Lower lobe of right lung (tissue), 2 donors: ENCODE data around the gene PUS1. TPM values are rescaled to one million over a fixed set of nuclear protein-coding genes. Genes with fewer than 3 reads are reported as not detected.
"Not testable (repeated sequence)": the region's sequence is repeated elsewhere in the genome, so short reads cannot be mapped to it uniquely, and the experiment has no call there.

Experiments used
- ATAC-seq, 2 donors: fragments of 200-7000 bp; cut with Tn5 transposase; one replicate each; pipeline ENCODE4 v1.9.1; 2020 to 2022; ENCODE audit warnings: mild to moderate bottlenecking in 2 of 2, moderate library complexity in 2 of 2
- DNase-seq: peaks from one replicate; pipeline ENCODE4 v3.0.0-alpha.2; 2020
- H3K27ac ChIP-seq: fragments of 200-600 bp; one replicate; pipeline ENCODE4 v1.8.0; 2022
- H3K27me3 ChIP-seq: fragments of 200-600 bp; one replicate; pipeline ENCODE4 v1.8.0; 2022; ENCODE audit warnings: low read depth
- H3K36me3 ChIP-seq: fragments of 200-600 bp; one replicate; pipeline ENCODE4 v1.8.0; 2022; ENCODE audit warnings: mild to moderate bottlenecking
- H3K4me1 ChIP-seq: fragments of 200-600 bp; one replicate; pipeline ENCODE4 v1.8.0; 2022
- H3K4me3 ChIP-seq: fragments of 200-600 bp; one replicate; pipeline ENCODE4 v1.8.0; 2022; ENCODE audit warnings: mild to moderate bottlenecking
- H3K9me3 ChIP-seq: fragments of 200-600 bp; one replicate; pipeline ENCODE4 v1.8.0; 2022
- CTCF ChIP-seq: fragments of 200-600 bp; IDR thresholded peaks from one replicate; pipeline ENCODE4 v1.8.0; 2022; ENCODE audit warnings: antibody characterized with exemption, mild to moderate bottlenecking
- intact Hi-C: fragments of 100-400 bp; cut with DNase I; formaldehyde crosslinking; loops from one replicate; pipeline ENCODE4 v1.11.0; 2022
- total RNA-seq: library from RNA; stranded (reverse); fragmentation: NEBNext Ultra II Directional; extraction: Animal tissue kit (Norgen Biotek cat#: 25700); gene quantifications from one replicate; pipeline ENCODE4 v1.2.1, GENCODE V29; 2021
- donor health status: DM: no; HTN: yes; CAD: no; lungs with severe emphysema.

The PUS1 gene
- total RNA-seq, 1 donor from 2014 or later, result 19.1 TPM

GRCh38 chr12:131983026-131983425, 54.0 kb downstream of the PUS1 start:
- no peak for DNase-seq
- Histone ChIP-seq H3K27ac (no peak overlapping the region), H3K36me3 (peaks cover 87% of the 10 kb centered on the region)

GRCh38 chr12:131983554-131983953, 54.5 kb downstream of the PUS1 start:
- ATAC-seq (no peak), DNase-seq (no peak)
- Histone ChIP-seq H3K4me1 (no peaks in the 10 kb centered on the region), H3K9me3 (no peaks in the 10 kb centered on the region), H3K27me3 (no peaks in the 10 kb centered on the region), H3K36me3 (peaks cover 92% of the 10 kb centered on the region), H3K4me3 (no peak overlapping the region), H3K27ac (no peak overlapping the region)
- no peak for TF ChIP-seq CTCF
- intact Hi-C loops, result no loop called here

More at GRCh38 chr12:131983026-131983425, 54.0 kb downstream of the PUS1 start:
- Histone ChIP-seq H3K27me3 (no peaks in the 10 kb centered on the region), H3K4me1 (no peaks in the 10 kb centered on the region), H3K9me3 (no peaks in the 10 kb centered on the region), H3K4me3 (no peak overlapping the region)
- no peak for TF ChIP-seq CTCF
- no peak for ATAC-seq
- intact Hi-C loops, result no loop called here

GRCh38 chr12:131984334-131984733, 55.3 kb downstream of the PUS1 start:
- DNase-seq (no peak), ATAC-seq (no peak)
- intact Hi-C loops, result no loop called here
- Histone ChIP-seq H3K27ac (no peak overlapping the region), H3K4me1 (no peaks in the 10 kb centered on the region), H3K36me3 (peaks cover 100% of the 10 kb centered on the region), H3K27me3 (no peaks in the 10 kb centered on the region), H3K9me3 (no peaks in the 10 kb centered on the region), H3K4me3 (no peak overlapping the region)
- TF ChIP-seq CTCF, result no peak

GRCh38 chr12:131985510-131985875, 56.4 kb downstream of the PUS1 start:
- DNase-seq (peak; percentile 68), ATAC-seq (peak; percentile 49 to 51)
- intact Hi-C loops, H3K4me1 ChIP-seq, H3K9me3 ChIP-seq, H3K27me3 ChIP-seq: not testable (repeated sequence)
- H3K27ac ChIP-seq, result peak overlapping the region; percentile 44
- peak overlapping the region; percentile 14 for H3K4me3 ChIP-seq
- H3K36me3 ChIP-seq, result peaks cover 100% of the 10 kb centered on the region

GRCh38 chr12:131986361-131986760, 57.3 kb downstream of the PUS1 start:
- Histone ChIP-seq H3K27me3 (no peaks in the 10 kb centered on the region), H3K9me3 (no peaks in the 10 kb centered on the region), H3K27ac (no peak overlapping the region), H3K4me3 (no peak overlapping the region), H3K4me1 (no peaks in the 10 kb centered on the region), H3K36me3 (peaks cover 100% of the 10 kb centered on the region)
- no peak for DNase-seq
- intact Hi-C loops, result no loop called here
- no peak for TF ChIP-seq CTCF
- no peak for ATAC-seq

- no peaks in the 10 kb centered on the region for H3K9me3 ChIP-seq
- DNase-seq (no peak), ATAC-seq (no peak)
- H3K4me1 ChIP-seq, result no peaks in the 10 kb centered on the region
- TF ChIP-seq CTCF, result no peak
- H3K36me3 ChIP-seq, result peaks cover 100% of the 10 kb centered on the region
- no peaks in the 10 kb centered on the region for H3K27me3 ChIP-seq
- no peak overlapping the region for H3K4me3 ChIP-seq
- H3K27ac ChIP-seq, result no peak overlapping the region
- intact Hi-C loops, result no loop called here
Measured at GRCh38 chr12:131986910-131987309, 57.8 kb downstream of the PUS1 start.
